Activated gamma-delta T cell treated with Interleukin-2 at 50 U/mL for 16 hours (primary cell): ENCODE measurements around the gene TEF.
"Not testable (repeated sequence)": the region's sequence is repeated elsewhere in the genome, so short reads cannot be mapped to it uniquely, and the experiment has no call there.

Experiments used
- DNase-seq: peaks from one replicate; pipeline ENCODE4 v3.0.0-alpha.2; 2020

TEF gene

GRCh38 chr22:41384128-41384527 is 2.4 kb downstream of the TEF start:
- DNase-seq, result no peak

- no peak for DNase-seq
Observed at GRCh38 chr22:41387341-41387740, 5.6 kb downstream of the TEF start.

- DNase-seq, result no peak
Observed at GRCh38 chr22:41394012-41394356, 12.2 kb downstream of the TEF start.

GRCh38 chr22:41395531-41396240 is 13.9 kb downstream of the TEF start:
- no peak for DNase-seq

GRCh38 chr22:41397143-41397811 is 15.5 kb downstream of the TEF start:
- no peak for DNase-seq

GRCh38 chr22:41398921-41399320 is 17.2 kb downstream of the TEF start:
- no peak for DNase-seq

- DNase-seq, result no peak
Observed at GRCh38 chr22:41401781-41402648, 20.3 kb downstream of the TEF start.

- DNase-seq, result not testable (repeated sequence)
Observed at GRCh38 chr22:41402851-41403250, 21.1 kb downstream of the TEF start.

GRCh38 chr22:41403532-41404318 is 22.0 kb downstream of the TEF start:
- DNase-seq, result peak; percentile 81

- no peak for DNase-seq
Observed at GRCh38 chr22:41405588-41405987, 23.8 kb downstream of the TEF start.

GRCh38 chr22:41406410-41406809 is 24.7 kb downstream of the TEF start:
- DNase-seq, result no peak

GRCh38 chr22:41407433-41407832 is 25.7 kb downstream of the TEF start:
- no peak for DNase-seq

- DNase-seq, result no peak
Observed at GRCh38 chr22:41408665-41409064, 26.9 kb downstream of the TEF start.

GRCh38 chr22:41410311-41410751 is 28.6 kb downstream of the TEF start:
- DNase-seq, result no peak

- no peak for DNase-seq
Observed at GRCh38 chr22:41411021-41411851, 29.5 kb downstream of the TEF start.

GRCh38 chr22:41415554-41415953 is 33.8 kb downstream of the TEF start:
- no peak for DNase-seq

- no peak for DNase-seq
Observed at GRCh38 chr22:41417622-41418390, 36.1 kb downstream of the TEF start.

- DNase-seq, result no peak
Observed at GRCh38 chr22:41418717-41419116, 37.0 kb downstream of the TEF start.

GRCh38 chr22:41425660-41426365 is 44.1 kb downstream of the TEF start:
- no peak for DNase-seq

- DNase-seq, result no peak
Observed at GRCh38 chr22:41429232-41429950, 47.6 kb downstream of the TEF start.
